SJCRH30 (cell line): ENCODE measurements around the gene GDPD5. TPM values are rescaled to one million over a fixed set of nuclear protein-coding genes. Genes with fewer than 3 reads are reported as not detected.

Experiments used
- DNase-seq, 2 experiments: peaks; one replicate each; pipeline ENCODE4 v3.0.0-alpha.2; 2015 to 2020
- H3K27ac ChIP-seq: fragments of 250-450 bp; sonication (Bioruptor Pico); 2 replicates; pipeline ENCODE4 v1.5.1; 2020; ENCODE audit warnings: mild to moderate bottlenecking, moderate library complexity
- H3K27me3 ChIP-seq: fragments of 250-450 bp; sonication (Bioruptor Pico); 2 replicates; pipeline ENCODE4 v1.5.1; 2020; ENCODE audit warnings: mild to moderate bottlenecking, moderate library complexity
- H3K36me3 ChIP-seq: fragments of 250-450 bp; sonication (Bioruptor Pico); 2 replicates; pipeline ENCODE4 v1.5.1; 2020; ENCODE audit warnings: mild to moderate bottlenecking, moderate library complexity
- H3K4me1 ChIP-seq: fragments of 250-450 bp; sonication (Bioruptor Pico); 2 replicates; pipeline ENCODE4 v1.5.1; 2020; ENCODE audit warnings: mild to moderate bottlenecking, moderate library complexity
- H3K4me3 ChIP-seq: fragments of 250-450 bp; sonication (Bioruptor Pico); 2 replicates; pipeline ENCODE4 v1.5.1; 2020; ENCODE audit warnings: mild to moderate bottlenecking, moderate library complexity
- H3K9me3 ChIP-seq: fragments of 250-450 bp; sonication (Bioruptor Pico); replicated peaks from 2 replicates; pipeline ENCODE4 v1.5.1; 2020; ENCODE audit warnings: mild to moderate bottlenecking, moderate library complexity
- total RNA-seq: library from RNA; depleted of rRNA; stranded (reverse); fragments of >200 nt; shearing (Covaris generic); gene quantifications from 2 replicates; pipeline ENCODE4 v1.2.3, GENCODE V29; 2014

Gene GDPD5
- total RNA-seq, 1 experiment from 2014 or later: 4.0 TPM

DNA sequence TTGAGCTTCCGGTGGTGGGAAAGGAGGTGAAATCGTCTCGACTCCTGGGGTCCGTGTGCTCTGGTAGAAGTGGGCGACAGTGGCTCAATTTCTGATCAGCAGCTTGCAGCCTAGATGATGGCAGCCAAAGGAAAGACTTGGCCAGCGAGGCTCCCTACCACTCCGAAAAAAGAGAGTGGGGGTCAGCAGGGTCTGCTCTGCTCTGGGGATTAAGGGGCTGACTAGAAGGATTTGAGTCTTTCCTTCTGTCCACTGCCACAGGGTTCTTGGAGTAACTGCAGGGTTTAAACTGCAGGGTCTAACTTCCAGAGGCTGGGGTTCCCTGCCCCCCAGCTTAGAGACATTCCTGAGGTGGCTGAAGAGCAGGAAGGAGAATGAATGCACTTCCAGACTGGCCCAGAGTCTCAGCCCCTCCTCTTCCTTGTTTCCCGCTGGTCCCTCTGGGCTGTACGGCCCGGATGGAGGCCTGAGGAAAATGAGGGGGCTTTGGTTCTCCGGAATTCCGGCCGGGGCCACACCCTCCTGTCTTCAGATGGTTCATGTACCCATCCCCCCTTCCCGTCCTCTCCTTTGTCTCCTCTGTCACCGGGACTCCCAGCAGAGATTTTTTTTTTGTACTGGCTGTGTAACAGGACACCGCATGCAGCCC, 37.2 kb upstream of the GDPD5 start:
- H3K36me3 ChIP-seq: peaks cover 12% of the 10 kb centered on the region
- H3K27ac ChIP-seq: peak overlapping the region; percentile 61
- peak; percentile 71 for DNase-seq
- H3K4me3 ChIP-seq: peak overlapping the region; percentile 81
- no peaks in the 10 kb centered on the region for H3K9me3 ChIP-seq
- no peaks in the 10 kb centered on the region for H3K4me1 ChIP-seq
- H3K27me3 ChIP-seq: no peaks in the 10 kb centered on the region

DNA sequence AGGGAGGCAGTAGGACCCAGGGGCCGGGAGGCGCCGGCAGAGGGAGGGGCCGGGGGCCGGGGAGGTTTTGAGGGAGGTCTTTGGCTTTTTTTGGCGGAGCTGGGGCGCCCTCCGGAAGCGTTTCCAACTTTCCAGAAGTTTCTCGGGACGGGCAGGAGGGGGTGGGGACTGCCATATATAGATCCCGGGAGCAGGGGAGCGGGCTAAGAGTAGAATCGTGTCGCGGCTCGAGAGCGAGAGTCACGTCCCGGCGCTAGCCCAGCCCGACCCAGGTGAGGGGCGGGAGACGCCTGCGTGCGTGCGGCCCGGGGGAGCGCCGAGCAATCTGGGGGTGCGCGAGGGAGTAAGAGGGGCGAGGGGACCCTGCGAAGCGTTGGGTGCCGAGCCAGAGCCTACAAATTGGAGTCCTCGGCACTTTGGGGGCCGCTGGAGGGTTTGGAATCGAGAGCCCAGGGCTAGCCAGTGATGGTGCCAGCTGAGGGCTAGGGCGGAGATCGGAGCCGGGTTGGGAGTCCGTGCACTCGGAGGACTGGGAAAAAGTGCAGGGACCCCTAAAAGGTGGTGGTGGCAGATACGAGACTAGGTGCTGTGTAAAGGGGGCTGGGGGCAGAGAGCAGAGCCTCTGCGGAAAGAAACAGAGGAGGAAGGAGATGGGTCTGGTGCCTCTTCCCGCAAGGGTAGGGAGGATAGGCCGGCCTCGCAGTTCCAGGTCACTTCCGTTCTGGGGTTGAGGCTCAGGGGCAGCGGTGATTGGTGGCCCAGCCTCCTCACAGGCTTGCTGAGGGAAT, 36.5 kb upstream of the GDPD5 start, which contains the start of gene SERPINH1:
Gene SERPINH1 (plus strand): TSS at position 206 of the 788 bp plus-strand sequence. CDS start 4,097 bp downstream, outside the sequence.
- Histone ChIP-seq H3K27me3 (no peaks in the 10 kb centered on the region), H3K4me1 (no peaks in the 10 kb centered on the region), H3K4me3 (peak within 1 kb of the TSS; percentile 81), H3K9me3 (no peaks in the 10 kb centered on the region), H3K36me3 (peaks cover 4% of the 10 kb centered on the region; the same call in 1 of the 2 replicates), H3K27ac (peak within 1 kb of the TSS; percentile 61)
- peak; percentile 87 to 88 for DNase-seq

DNA sequence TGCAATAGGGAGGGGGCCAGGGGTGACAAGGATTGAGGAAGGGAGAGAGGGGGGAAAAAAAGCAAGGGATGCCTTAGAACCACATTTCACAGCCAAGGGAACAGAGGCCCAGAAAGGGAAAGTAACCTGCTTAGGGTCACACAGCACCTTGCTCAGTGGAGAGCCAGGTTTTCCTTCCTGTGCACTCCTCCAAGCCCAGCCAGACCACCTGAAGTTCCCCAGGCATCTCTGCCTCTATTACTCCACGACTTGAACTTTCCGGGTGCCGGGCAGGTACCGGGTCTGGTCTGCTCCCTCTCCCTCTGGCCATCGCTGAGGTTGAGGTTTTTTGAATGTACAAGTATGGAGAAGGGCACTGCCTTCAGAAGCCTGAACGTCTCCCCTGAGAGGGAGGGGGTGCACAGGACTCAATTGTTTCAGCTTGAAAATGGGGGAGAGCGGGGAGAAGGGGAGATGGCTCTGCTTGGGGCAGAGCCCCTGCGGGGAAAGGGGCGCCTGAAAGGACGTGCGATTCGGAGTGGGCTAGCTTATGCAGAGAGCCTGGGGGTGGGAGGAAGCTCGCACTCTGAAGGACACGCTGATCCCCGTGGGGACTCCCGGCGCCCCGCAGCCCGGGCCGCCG, 35.8 kb upstream of the GDPD5 start:
- no peaks in the 10 kb centered on the region for H3K9me3 ChIP-seq
- H3K4me3 ChIP-seq: peak overlapping the region; percentile 81
- H3K4me1 ChIP-seq: no peaks in the 10 kb centered on the region
- no peaks in the 10 kb centered on the region for H3K27me3 ChIP-seq
- no peaks in the 10 kb centered on the region for H3K36me3 ChIP-seq
- H3K27ac ChIP-seq: peak overlapping the region; percentile 61; the same call in 1 of the 2 replicates
- DNase-seq: no peak

DNA sequence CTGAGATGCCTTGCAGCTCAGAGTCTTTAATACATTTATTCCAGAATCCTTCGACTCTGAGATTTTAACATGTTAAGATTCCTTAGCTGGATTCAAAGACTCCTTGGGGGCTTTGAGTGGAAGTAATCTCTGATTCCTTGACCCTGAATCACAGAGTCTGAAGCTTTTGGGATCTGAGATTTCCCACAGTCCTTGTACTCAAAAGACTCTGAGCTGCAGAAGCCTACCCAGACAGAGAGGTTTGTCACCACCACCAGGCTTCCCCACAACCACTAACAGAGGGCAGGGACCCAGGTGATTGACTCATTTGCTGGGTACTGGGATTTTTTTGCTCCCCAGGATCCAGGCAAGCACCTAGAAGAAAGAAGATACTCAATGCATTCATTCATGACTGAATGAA, 34.9 kb upstream of the GDPD5 start:
- Histone ChIP-seq H3K36me3 (no peaks in the 10 kb centered on the region), H3K27ac (no peak overlapping the region), H3K27me3 (no peaks in the 10 kb centered on the region), H3K9me3 (no peaks in the 10 kb centered on the region), H3K4me3 (no peak overlapping the region), H3K4me1 (no peaks in the 10 kb centered on the region)
- DNase-seq: no peak

DNA sequence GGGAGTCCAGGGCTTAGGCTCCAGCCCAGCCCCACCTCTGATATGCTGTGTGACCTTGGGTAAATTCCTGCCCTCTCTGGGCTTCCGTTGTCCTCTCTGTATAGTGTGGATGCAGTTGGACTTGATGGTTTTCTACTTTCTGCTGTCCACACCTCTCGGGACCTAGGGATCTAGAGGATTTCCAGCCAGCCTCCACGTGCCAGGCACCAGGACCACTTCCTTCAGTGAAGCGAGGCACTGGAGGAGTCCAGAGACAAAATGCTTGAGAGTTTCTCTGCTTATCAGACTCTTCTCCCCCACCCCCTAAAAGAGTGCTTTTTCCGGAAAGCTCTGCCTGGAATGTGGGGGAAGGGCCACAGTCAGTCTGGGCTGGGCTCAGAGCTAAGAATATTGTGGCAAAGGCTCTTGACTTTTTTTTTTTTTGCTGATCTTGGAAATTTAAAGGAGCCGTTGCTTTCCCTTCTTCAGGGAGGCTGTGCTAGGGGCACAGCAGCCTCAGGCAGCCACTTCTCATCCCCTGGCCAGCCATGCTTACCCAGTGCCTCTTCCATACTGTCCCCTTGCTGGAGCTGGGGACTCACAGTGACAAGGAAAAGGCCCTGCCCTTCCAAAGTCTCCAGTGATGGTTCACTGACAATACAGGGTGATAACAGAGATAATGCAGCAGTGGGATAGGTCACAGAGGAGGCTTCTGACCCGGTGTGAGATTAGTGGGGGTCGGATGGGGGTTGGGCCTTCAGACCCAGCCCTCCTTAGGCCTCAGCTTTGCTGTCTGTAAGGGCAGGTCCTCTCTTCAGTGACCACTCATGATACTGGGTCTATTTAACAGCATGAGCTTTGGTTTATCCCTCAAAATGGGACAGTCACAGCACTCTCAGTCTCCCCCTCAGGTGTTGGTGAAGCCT, 33.5 kb upstream of the GDPD5 start:
- H3K9me3 ChIP-seq: no peaks in the 10 kb centered on the region
- H3K27me3 ChIP-seq: no peaks in the 10 kb centered on the region
- H3K4me3 ChIP-seq: no peak overlapping the region
- no peak overlapping the region for H3K27ac ChIP-seq
- no peaks in the 10 kb centered on the region for H3K36me3 ChIP-seq
- DNase-seq: no peak
- H3K4me1 ChIP-seq: peaks cover 4% of the 10 kb centered on the region; the same call in 1 of the 2 replicates

DNA sequence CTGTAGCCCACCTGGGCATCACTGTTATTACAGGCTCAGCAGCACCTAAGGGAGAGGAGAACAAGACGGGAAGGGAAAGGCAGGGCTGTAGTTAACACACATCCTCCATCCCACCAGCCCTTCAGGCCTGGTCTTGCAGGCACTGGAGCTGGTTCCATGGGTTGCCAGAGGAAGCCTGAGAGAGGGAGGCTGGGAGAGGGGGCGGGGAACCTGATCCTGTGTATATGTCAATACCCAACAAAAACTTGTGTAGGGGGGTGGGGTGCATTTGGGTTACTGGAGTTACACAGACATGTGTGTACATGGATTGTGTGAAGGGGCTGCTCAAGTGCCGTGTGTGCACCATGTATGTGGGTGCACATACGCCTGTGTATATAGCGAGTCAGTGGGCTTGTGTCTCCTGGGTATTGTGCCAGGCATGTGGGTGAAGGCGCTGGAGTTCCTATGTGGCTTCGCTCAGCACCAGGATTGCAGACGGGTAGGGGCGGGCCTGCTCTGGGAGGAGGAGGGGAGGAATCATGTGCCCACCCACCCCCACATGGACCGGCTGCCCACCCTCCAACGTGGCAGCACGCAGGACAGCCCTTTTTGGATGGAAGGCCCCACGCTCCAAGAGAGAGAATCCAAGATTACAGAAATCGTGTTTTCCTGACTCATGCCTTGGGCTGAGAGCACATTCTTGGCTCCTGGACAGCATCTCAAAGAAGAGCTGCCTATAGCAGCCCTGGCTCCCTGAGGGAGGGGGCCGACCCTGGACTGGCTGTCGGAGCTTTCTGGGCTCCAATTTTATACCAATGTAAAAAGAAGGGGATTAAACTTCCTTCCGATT, 32.1 kb upstream of the GDPD5 start:
- no peak overlapping the region for H3K4me3 ChIP-seq
- no peak for DNase-seq

DNA sequence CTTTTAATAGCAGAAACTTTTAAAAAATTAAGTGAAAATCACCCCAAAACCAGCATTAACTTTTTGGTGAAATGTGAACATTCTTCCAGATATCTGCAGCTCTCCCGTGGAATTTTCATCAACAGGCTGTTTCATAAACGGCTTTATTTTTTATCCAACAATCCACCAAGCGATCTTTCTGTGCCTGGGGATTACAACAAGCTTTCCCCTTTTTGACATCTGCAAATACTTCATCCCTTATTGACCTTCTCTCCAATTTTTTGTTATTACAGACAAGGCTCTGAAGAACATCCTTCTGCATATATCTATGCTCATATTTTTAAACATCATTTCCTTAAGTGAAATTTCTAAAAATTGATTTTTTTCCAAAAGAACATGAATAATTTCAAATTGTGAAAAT, 30.5 kb upstream of the GDPD5 start:
- Histone ChIP-seq H3K27me3 (no peaks in the 10 kb centered on the region), H3K36me3 (no peaks in the 10 kb centered on the region), H3K27ac (no peak overlapping the region), H3K4me3 (no peak overlapping the region), H3K4me1 (peaks cover 11% of the 10 kb centered on the region; the same call in 1 of the 2 replicates), H3K9me3 (no peaks in the 10 kb centered on the region)
- no peak for DNase-seq

More for the DNA sequence above, 32.1 kb upstream of the GDPD5 start:
- peaks cover 11% of the 10 kb centered on the region; the same call in 1 of the 2 replicates for H3K4me1 ChIP-seq
- no peak overlapping the region for H3K27ac ChIP-seq
- H3K9me3 ChIP-seq: no peaks in the 10 kb centered on the region
- H3K27me3 ChIP-seq: no peaks in the 10 kb centered on the region
- no peaks in the 10 kb centered on the region for H3K36me3 ChIP-seq

DNA sequence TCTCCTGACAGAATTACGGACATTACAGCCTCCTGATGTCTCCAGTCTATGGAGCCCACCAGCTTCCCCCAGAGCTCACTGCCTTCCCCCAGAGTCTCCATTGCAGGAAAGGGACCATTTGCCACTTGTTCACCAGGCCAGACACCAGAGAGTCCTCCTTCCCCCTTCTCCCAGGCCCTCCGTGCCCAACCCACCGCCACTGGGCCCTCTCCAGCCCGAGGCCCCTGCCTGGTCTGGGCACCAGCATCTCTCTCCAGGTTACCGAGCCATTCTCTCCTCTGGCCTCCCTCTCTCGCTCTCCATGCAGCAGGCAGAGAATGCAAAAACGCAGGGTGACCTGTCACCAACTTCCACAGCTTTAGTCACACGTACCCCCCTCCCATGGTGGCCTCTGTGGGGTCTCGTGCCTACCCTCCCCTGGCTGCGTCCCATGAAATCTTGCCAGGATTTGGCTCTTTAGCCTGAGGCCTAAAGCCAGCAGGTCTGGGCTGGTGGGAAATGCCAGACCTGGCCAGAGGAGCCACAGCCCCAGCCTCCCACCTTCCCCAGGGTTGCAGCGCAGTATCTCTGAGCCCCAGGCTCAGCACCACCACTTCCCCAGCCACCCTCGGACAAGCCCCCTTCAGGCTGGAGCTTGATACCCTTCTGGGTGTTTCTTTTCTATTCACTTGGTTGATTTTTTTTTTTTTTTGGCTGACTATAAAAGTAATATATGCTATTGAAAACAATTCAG, 29.5 kb upstream of the GDPD5 start:
- Histone ChIP-seq H3K4me1 (peaks cover 11% of the 10 kb centered on the region; the same call in 1 of the 2 replicates), H3K36me3 (no peaks in the 10 kb centered on the region), H3K27me3 (no peaks in the 10 kb centered on the region), H3K4me3 (peak overlapping the region; percentile 54), H3K27ac (peak overlapping the region; percentile 24; the same call in 1 of the 2 replicates), H3K9me3 (no peaks in the 10 kb centered on the region)
- no peak for DNase-seq

DNA sequence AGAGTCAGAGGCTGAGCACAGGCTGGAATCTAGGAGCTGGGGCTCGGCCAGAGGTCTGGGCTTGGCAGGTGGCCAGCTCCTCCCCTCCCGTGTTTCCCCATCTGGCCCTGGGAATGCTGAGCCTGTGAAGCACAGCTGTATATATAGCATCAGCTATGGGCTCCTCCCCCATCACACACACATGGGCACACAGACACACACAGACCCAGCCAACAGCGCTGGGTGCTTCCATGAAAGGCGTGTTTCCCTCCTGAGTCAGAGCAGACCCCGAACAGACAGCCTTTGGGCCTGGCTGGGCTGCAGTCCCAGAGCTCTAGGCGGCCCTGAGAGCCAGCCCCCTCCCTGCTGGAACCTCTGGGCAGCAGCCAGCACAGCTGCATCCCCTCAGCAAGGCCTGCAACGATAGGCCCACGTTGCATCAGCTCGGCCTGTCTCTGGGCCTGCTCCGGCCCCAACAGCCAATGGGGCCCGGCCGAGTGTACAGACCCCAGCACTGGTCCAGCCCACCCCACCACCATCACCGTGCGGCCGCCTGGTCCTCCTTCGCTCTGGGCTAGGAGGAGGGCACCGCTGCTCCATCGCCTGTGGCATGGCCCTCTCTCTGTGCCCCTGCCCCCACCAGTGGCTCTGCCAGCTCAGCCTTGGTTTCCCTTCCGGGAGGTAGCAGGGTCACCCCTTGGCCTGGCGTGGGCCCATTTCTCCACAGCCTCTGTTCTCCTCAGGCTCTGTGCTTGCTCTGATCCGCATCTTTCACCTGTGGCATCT, 28.7 kb upstream of the GDPD5 start:
- H3K27ac ChIP-seq: peak overlapping the region; percentile 24; the same call in 1 of the 2 replicates
- H3K27me3 ChIP-seq: no peaks in the 10 kb centered on the region
- H3K4me3 ChIP-seq: peak overlapping the region; percentile 54
- no peaks in the 10 kb centered on the region for H3K36me3 ChIP-seq
- H3K9me3 ChIP-seq: no peaks in the 10 kb centered on the region
- peaks cover 11% of the 10 kb centered on the region for H3K4me1 ChIP-seq
- peak; percentile 93 to 95 for DNase-seq

DNA sequence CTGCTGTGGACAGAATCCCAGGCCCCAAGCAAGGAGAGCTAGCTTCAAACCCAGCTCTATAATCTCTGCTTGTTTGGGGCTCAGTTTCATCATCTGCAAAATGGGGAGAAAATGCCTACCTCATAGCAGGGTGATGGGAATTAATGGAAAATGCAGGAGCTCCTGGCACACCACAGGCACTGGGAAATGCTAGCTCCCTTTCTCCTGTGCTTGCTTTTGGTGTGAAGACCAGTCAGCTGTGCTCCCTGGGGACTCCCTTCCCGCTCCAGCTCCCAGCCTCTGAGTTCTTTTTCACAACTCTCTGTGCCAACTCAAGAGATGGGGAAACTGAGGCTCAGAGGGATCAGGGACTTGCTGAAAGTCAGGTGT, 28.1 kb upstream of the GDPD5 start:
- H3K4me3 ChIP-seq: peak overlapping the region; percentile 54
- no peaks in the 10 kb centered on the region for H3K27me3 ChIP-seq
- no peak for DNase-seq
- peaks cover 11% of the 10 kb centered on the region for H3K4me1 ChIP-seq
- no peaks in the 10 kb centered on the region for H3K36me3 ChIP-seq
- peak overlapping the region; percentile 24; the same call in 1 of the 2 replicates for H3K27ac ChIP-seq
- H3K9me3 ChIP-seq: no peaks in the 10 kb centered on the region

DNA sequence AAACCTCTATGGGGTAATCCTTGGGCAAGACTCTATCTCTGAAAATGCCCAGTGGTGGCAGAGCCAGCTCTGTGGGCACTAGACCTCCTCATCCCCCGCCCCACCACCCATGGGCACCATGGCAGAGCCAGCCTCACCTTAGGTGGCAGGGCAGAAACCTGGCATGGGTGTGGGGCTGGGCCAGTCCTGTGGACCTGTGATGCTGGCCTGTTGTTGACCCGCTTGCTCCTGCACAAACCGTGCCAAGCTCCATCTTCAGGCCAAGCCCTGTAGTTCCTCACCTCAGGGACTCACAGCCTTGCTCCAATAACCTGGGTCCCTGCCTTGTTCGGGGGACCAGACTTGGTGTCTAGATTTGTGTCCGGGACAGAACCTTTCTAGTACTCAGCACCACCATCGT, 27.4 kb upstream of the GDPD5 start:
- no peaks in the 10 kb centered on the region for H3K9me3 ChIP-seq
- H3K27ac ChIP-seq: no peak overlapping the region
- no peaks in the 10 kb centered on the region for H3K27me3 ChIP-seq

DNA sequence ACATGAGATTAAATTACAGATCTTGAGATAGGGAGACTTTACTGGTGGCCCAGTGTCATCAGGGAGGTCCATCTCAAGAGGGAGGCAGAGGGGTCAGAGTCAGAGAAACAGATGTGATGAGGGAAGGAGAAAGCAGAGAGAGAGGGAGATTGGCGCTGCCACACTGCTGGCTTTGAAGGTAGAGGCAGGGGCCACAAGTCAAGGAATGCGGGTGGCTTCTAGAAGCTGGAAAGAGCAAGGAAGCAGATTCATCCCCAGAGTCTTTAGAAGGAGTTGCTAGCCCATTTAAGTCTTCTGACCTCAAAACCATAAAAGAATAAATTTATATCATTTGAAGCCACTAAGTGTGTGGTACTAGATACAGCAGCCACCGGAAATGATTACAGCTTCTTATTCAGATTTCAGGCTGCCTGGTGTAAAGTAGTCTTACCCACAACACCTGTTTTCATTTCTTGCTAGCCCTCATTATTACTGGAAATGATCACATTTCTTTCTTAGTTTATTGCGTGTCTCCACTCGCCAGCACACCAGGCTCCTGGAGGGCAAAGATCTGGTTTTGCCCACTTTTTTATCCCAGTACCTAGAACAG, 23.7 kb upstream of the GDPD5 start:
- no peak overlapping the region for H3K27ac ChIP-seq
- H3K27me3 ChIP-seq: no peaks in the 10 kb centered on the region
- no peak overlapping the region for H3K4me3 ChIP-seq
- peaks cover 9% of the 10 kb centered on the region for H3K4me1 ChIP-seq
- no peaks in the 10 kb centered on the region for H3K9me3 ChIP-seq
- H3K36me3 ChIP-seq: no peaks in the 10 kb centered on the region
- no peak for DNase-seq

More for the DNA sequence above, 27.4 kb upstream of the GDPD5 start:
- Histone ChIP-seq H3K4me3 (no peak overlapping the region), H3K4me1 (peaks cover 11% of the 10 kb centered on the region), H3K36me3 (no peaks in the 10 kb centered on the region)
- DNase-seq: no peak
